CD14-positive monocyte (primary cell): Measurements from ENCODE around the gene CASTOR2. TPM values are rescaled to one million over a fixed set of nuclear protein-coding genes. Genes with fewer than 3 reads are reported as not detected.

Experiments
- DNase-seq, 3 donors: peaks; one replicate each; pipeline ENCODE4 v3.0.0-alpha.2; 2011 to 2022
- H2AFZ ChIP-seq: 2 replicates; pipeline ENCODE4 v1.6.0; 2012; ENCODE audit warnings: mild to moderate bottlenecking, low read depth, low read length, inconsistent platforms; ENCODE audit not compliant: insufficient read depth, poor library complexity, severe bottlenecking
- H3K27ac ChIP-seq, 2 donors: 1 replicate in 1 of 2; 2 replicates in 1 of 2; pipeline ENCODE4 v1.5.1; 2012 to 2013; ENCODE audit warnings: low read length in 2 of 2, control low read depth in 1 of 2, inconsistent platforms in 1 of 2, low read depth in 1 of 2, mild to moderate bottlenecking in 1 of 2
- H3K27me3 ChIP-seq, 2 donors: one replicate each; pipeline versions ENCODE4 v1.6.0 to v1.6.1; 2011 to 2013; ENCODE audit warnings: low read length in 2 of 2; ENCODE audit not compliant: control insufficient read depth in 2 of 2, insufficient read depth in 2 of 2
- H3K36me3 ChIP-seq, 2 donors: replicated peaks in 1 of 2; 1 replicate in 1 of 2; 2 replicates in 1 of 2; pipeline versions ENCODE4 v1.5.1 to v1.6.1; 2012 to 2013; ENCODE audit warnings: low read length in 2 of 2, control low read depth in 1 of 2, inconsistent platforms in 1 of 2, mild to moderate bottlenecking in 1 of 2; ENCODE audit not compliant: insufficient read depth in 2 of 2, control insufficient read depth in 1 of 2
- H3K4me1 ChIP-seq, 2 donors: 1 replicate in 1 of 2; 2 replicates in 1 of 2; pipeline versions ENCODE4 v1.5.1 to v1.6.1; 2012 to 2013; ENCODE audit warnings: low read length in 2 of 2, control low read depth in 1 of 2, inconsistent platforms in 1 of 2, mild to moderate bottlenecking in 1 of 2, moderate library complexity in 1 of 2; ENCODE audit not compliant: insufficient read depth in 2 of 2, control insufficient read depth in 1 of 2
- H3K4me2 ChIP-seq: replicated peaks from 2 replicates; pipeline ENCODE3; 2012; ENCODE audit warnings: low read length, moderate library complexity, mild to moderate bottlenecking; ENCODE audit not compliant: poor library complexity, severe bottlenecking; ENCODE audit errors: extremely low read depth
- H3K4me3 ChIP-seq, 3 experiments: fragments of 200-600 bp in 1 of 3; sonication (generic) in 1 of 3; replicated peaks in 1 of 3; 1 replicate in 2 of 3; 2 replicates in 1 of 3; pipeline ENCODE4 v1.5.1; 2011 to 2013; ENCODE audit warnings: low read length in 3 of 3, mild to moderate bottlenecking in 3 of 3, control low read depth in 2 of 3, low read depth in 2 of 3, inconsistent platforms in 1 of 3, moderate library complexity in 1 of 3
- H3K79me2 ChIP-seq: 2 replicates; pipeline ENCODE4 v1.6.0; 2012; ENCODE audit warnings: mild to moderate bottlenecking, control low read depth, inconsistent platforms, low read length, moderate library complexity; ENCODE audit not compliant: insufficient read depth
- H3K9ac ChIP-seq: 2 replicates; pipeline ENCODE4 v1.6.0; 2017; ENCODE audit warnings: low read length, mild to moderate bottlenecking; ENCODE audit not compliant: insufficient read depth, poor library complexity, severe bottlenecking
- H3K9me3 ChIP-seq, 2 donors: replicated peaks in 1 of 2; 1 replicate in 1 of 2; 2 replicates in 1 of 2; pipeline versions ENCODE4 v1.5.1 to v1.6.1; 2012 to 2013; ENCODE audit warnings: low read length in 2 of 2, control low read depth in 1 of 2; ENCODE audit not compliant: control insufficient read depth in 1 of 2, insufficient read depth in 1 of 2
- H4K20me1 ChIP-seq: 2 replicates; pipeline ENCODE4 v1.6.0; 2012; ENCODE audit warnings: mild to moderate bottlenecking, low read length, control low read depth, moderate library complexity; ENCODE audit not compliant: insufficient read depth
- H3K27ac Mint-ChIP-seq, 7 donors: one replicate each; pipeline ENCODE4 v1.8.0; 2020; ENCODE audit warnings: mild to moderate bottlenecking in 7 of 7, mixed read lengths in 7 of 7, moderate library complexity in 6 of 7, inconsistent platforms in 2 of 7
- H3K27me3 Mint-ChIP-seq, 3 donors: one replicate each; pipeline ENCODE4 v1.8.0; 2021 to 2022; ENCODE audit warnings: low read depth in 3 of 3, mild to moderate bottlenecking in 3 of 3, mixed read lengths in 3 of 3, moderate library complexity in 3 of 3, inconsistent platforms in 1 of 3
- H3K36me3 Mint-ChIP-seq, 2 donors: one replicate each; pipeline ENCODE4 v1.8.0; 2020; ENCODE audit warnings: mixed read lengths in 2 of 2, inconsistent platforms in 1 of 2, mild to moderate bottlenecking in 1 of 2
- H3K4me1 Mint-ChIP-seq: one replicate; pipeline ENCODE4 v1.8.0; 2020; ENCODE audit warnings: mild to moderate bottlenecking, mixed read lengths
- H3K4me3 Mint-ChIP-seq, 2 donors: one replicate each; pipeline ENCODE4 v1.8.0; 2020; ENCODE audit warnings: mild to moderate bottlenecking in 2 of 2, mixed read lengths in 2 of 2, moderate library complexity in 1 of 2
- H3K9me3 Mint-ChIP-seq, 7 donors: one replicate each; pipeline ENCODE4 v1.8.0; 2020 to 2022; ENCODE audit warnings: mixed read lengths in 7 of 7, mild to moderate bottlenecking in 6 of 7, moderate library complexity in 6 of 7, inconsistent platforms in 2 of 7
- CTCF ChIP-seq: fragments of 200-600 bp; IDR thresholded peaks from one replicate; pipeline ENCODE4 v1.8.0; 2022; ENCODE audit warnings: antibody characterized with exemption, mild to moderate bottlenecking
- WGBS: methylation state at CpG from one replicate; pipeline ENCODE4 v1.1.5; 2013; ENCODE audit warnings: missing lambda C conversion rate; ENCODE audit not compliant: insufficient coverage; 5-methylcytosine and 5-hydroxymethylcytosine counted together
- intact Hi-C, 2 donors: fragments of 100-400 bp; cut with micrococcal nuclease; formaldehyde crosslinking; loops; one replicate each; pipeline versions ENCODE4 v1.15.0 to v1.15.1; 2023
- polyA plus RNA-seq, 3 donors: library from polyadenylated mRNA; depleted of rRNA in 1 of 3; unstranded in 2 of 3; stranded (reverse) in 1 of 3; fragments of 300-500 nt in 2 of 3; fragments of >200 nt in 1 of 3; fragmentation: Illumina TruSeq in 2 of 3; gene quantifications; 1 replicate in 2 of 3; 2 replicates in 1 of 3; pipeline ENCODE4 v1.2.3, GENCODE V29; 2012 to 2021

CASTOR2 gene
- polyA plus RNA-seq, 3 donors: 0.29 to 2.4 (median 0.79) TPM

GRCh38 chr7:75042831-75043703 is 78.6 kb downstream of the CASTOR2 start:
- H3K9ac ChIP-seq: no peak overlapping the region
- H3K4me2 ChIP-seq: no peak overlapping the region
- Mint-ChIP-seq H3K4me1 (no peaks in the 10 kb centered on the region), H3K4me3 (no peak overlapping the region), H3K27ac (no peak overlapping the region), H3K27me3 (no peaks in the 10 kb centered on the region), H3K36me3 (peaks cover 23 to 69% of the 10 kb centered on the region in 2 donors), H3K9me3 (peaks cover 0 to 4% (median 0%) of the 10 kb centered on the region in 7 donors)
- H4K20me1 ChIP-seq: no peaks in the 10 kb centered on the region
- no peaks in the 10 kb centered on the region for H3K9me3 ChIP-seq
- intact Hi-C loops: loop anchor here in 1 of 2 donors (10.0 kb wide), 1 partner anchor 628 kb away; no protein-coding TSS in a partner anchor
- H3K27ac ChIP-seq: no peak overlapping the region
- no peaks in the 10 kb centered on the region for H3K4me1 ChIP-seq
- H2AFZ ChIP-seq: no peak overlapping the region
- no peaks in the 10 kb centered on the region for H3K27me3 ChIP-seq
- no peak overlapping the region for H3K4me3 ChIP-seq
- H3K36me3 ChIP-seq: peaks cover 39 to 54% of the 10 kb centered on the region in 2 donors
- no peaks in the 10 kb centered on the region for H3K79me2 ChIP-seq
- DNase-seq: no peak
- no peak for TF ChIP-seq CTCF
- 99% methylated on average over 24 of the region's 28 CpGs for WGBS

GRCh38 chr7:75045881-75046280 is 81.4 kb downstream of the CASTOR2 start:
- WGBS: 97% methylated on average over 8 of the region's 14 CpGs
- Histone ChIP-seq H3K79me2 (no peaks in the 10 kb centered on the region), H3K9me3 (no peaks in the 10 kb centered on the region), H3K9ac (no peak overlapping the region), H2AFZ (no peak overlapping the region), H3K27me3 (no peaks in the 10 kb centered on the region), H4K20me1 (no peaks in the 10 kb centered on the region), H3K4me3 (no peak overlapping the region), H3K27ac (no peak overlapping the region), H3K4me2 (no peak overlapping the region), H3K4me1 (no peaks in the 10 kb centered on the region), H3K36me3 (peaks cover 61 to 81% of the 10 kb centered on the region in 2 donors)
- peaks cover 0 to 1% (median 0%) of the 10 kb centered on the region in 3 donors for H3K27me3 Mint-ChIP-seq
- H3K4me1 Mint-ChIP-seq: no peaks in the 10 kb centered on the region
- peaks cover 37 to 82% of the 10 kb centered on the region in 2 donors for H3K36me3 Mint-ChIP-seq
- intact Hi-C loops: loop anchor here in 1 of 2 donors (10.0 kb wide), 1 partner anchor 631 kb away; no protein-coding TSS in a partner anchor
- no peak for TF ChIP-seq CTCF
- no peak overlapping the region for H3K4me3 Mint-ChIP-seq
- no peaks in the 10 kb centered on the region for H3K9me3 Mint-ChIP-seq
- no peak for DNase-seq
- H3K27ac Mint-ChIP-seq: no peak overlapping the region
